RWPE2 (cell line): ENCODE measurements around the gene BTNL3.
"Not testable (repeated sequence)": the region's sequence is repeated elsewhere in the genome, so short reads cannot be mapped to it uniquely, and the experiment has no call there.

Experiments used
- ATAC-seq: fragments of 200-7000 bp; cut with Tn5 transposase; 3 replicates; pipeline ENCODE4 v1.9.1; 2021; ENCODE audit warnings: low read depth
- DNase-seq: peaks from one replicate; pipeline ENCODE4 v3.0.0-alpha.2; 2020; ENCODE audit warnings: low spot score
- H3K27ac ChIP-seq: fragments of 450-650 bp; 2 replicates; pipeline ENCODE4 v1.5.1; 2017; ENCODE audit warnings: mild to moderate bottlenecking; ENCODE audit not compliant: poor library complexity, severe bottlenecking
- H3K27me3 ChIP-seq: fragments of 250-450 bp; sonication (Bioruptor Pico); 2 replicates; pipeline ENCODE4 v1.5.1; 2021; ENCODE audit warnings: mild to moderate bottlenecking, moderate library complexity; ENCODE audit not compliant: insufficient read depth, poor library complexity, severe bottlenecking
- H3K36me3 ChIP-seq: fragments of 250-450 bp; sonication (Bioruptor Pico); 2 replicates; pipeline ENCODE4 v1.5.1; 2020; ENCODE audit warnings: low read depth, mild to moderate bottlenecking, moderate library complexity
- H3K4me1 ChIP-seq: fragments of 250-450 bp; sonication (Bioruptor Pico); 2 replicates; pipeline ENCODE4 v1.5.1; 2021; ENCODE audit warnings: mild to moderate bottlenecking, moderate library complexity; ENCODE audit not compliant: insufficient read depth, poor library complexity, severe bottlenecking
- H3K4me3 ChIP-seq: fragments of 250-450 bp; sonication (Bioruptor Pico); 2 replicates; pipeline ENCODE4 v1.5.1; 2021; ENCODE audit warnings: mild to moderate bottlenecking, moderate library complexity; ENCODE audit not compliant: severe bottlenecking
- H3K9me3 ChIP-seq: fragments of 250-450 bp; sonication (Bioruptor Pico); 2 replicates; pipeline ENCODE4 v1.5.1; 2021; ENCODE audit warnings: mild to moderate bottlenecking, moderate library complexity; ENCODE audit not compliant: severe bottlenecking
- CTCF ChIP-seq: fragments of 450-650 bp; IDR thresholded peaks from one replicate; pipeline ENCODE4 v1.5.1; 2017; ENCODE audit warnings: mild to moderate bottlenecking, moderate library complexity; ENCODE audit not compliant: poor library complexity, severe bottlenecking

BTNL3 gene

GRCh38 chr5:180990086-180990881 is 1.6 kb downstream of the BTNL3 start:
- peaks cover 3% of the 10 kb centered on the region for H3K27me3 ChIP-seq
- DNase-seq (no peak), ATAC-seq (no peak)
- no peak for TF ChIP-seq CTCF
- no peaks in the 10 kb centered on the region for H3K36me3 ChIP-seq
- no peak overlapping the region for H3K27ac ChIP-seq
- H3K9me3 ChIP-seq, result no peaks in the 10 kb centered on the region
- no peak overlapping the region for H3K4me3 ChIP-seq
- no peaks in the 10 kb centered on the region for H3K4me1 ChIP-seq

- no peaks in the 10 kb centered on the region for H3K4me1 ChIP-seq
- ATAC-seq (no peak), DNase-seq (no peak)
- no peak overlapping the region for H3K4me3 ChIP-seq
- H3K36me3 ChIP-seq, result no peaks in the 10 kb centered on the region
- TF ChIP-seq CTCF, result no peak
- peaks cover 3% of the 10 kb centered on the region for H3K27me3 ChIP-seq
- no peak overlapping the region for H3K27ac ChIP-seq
- no peaks in the 10 kb centered on the region for H3K9me3 ChIP-seq
Observed at GRCh38 chr5:180990882-180991242, 2.2 kb downstream of the BTNL3 start.

GRCh38 chr5:181001947-181002346 is 13.3 kb downstream of the BTNL3 start:
- Histone ChIP-seq H3K27me3 (peaks cover 9% of the 10 kb centered on the region), H3K36me3 (no peaks in the 10 kb centered on the region), H3K4me3 (no peak overlapping the region), H3K27ac (no peak overlapping the region), H3K4me1 (no peaks in the 10 kb centered on the region), H3K9me3 (no peaks in the 10 kb centered on the region)
- DNase-seq (no peak), ATAC-seq (no peak)
- TF ChIP-seq CTCF, result no peak

GRCh38 chr5:181005791-181006190 is 17.1 kb downstream of the BTNL3 start:
- Histone ChIP-seq H3K36me3 (no peaks in the 10 kb centered on the region), H3K9me3 (no peaks in the 10 kb centered on the region), H3K4me3 (no peak overlapping the region), H3K27ac (no peak overlapping the region), H3K27me3 (peaks cover 18% of the 10 kb centered on the region), H3K4me1 (no peaks in the 10 kb centered on the region)
- DNase-seq (no peak), ATAC-seq (no peak)
- no peak for TF ChIP-seq CTCF

GRCh38 chr5:181008136-181008535 is 19.5 kb downstream of the BTNL3 start:
- no peak overlapping the region for H3K27ac ChIP-seq
- DNase-seq, result no peak
- peaks cover 22% of the 10 kb centered on the region for H3K27me3 ChIP-seq
- H3K4me1 ChIP-seq, result no peaks in the 10 kb centered on the region
- no peaks in the 10 kb centered on the region for H3K9me3 ChIP-seq
- no peak for ATAC-seq
- H3K36me3 ChIP-seq, result no peaks in the 10 kb centered on the region
- TF ChIP-seq CTCF, result no peak
- no peak overlapping the region for H3K4me3 ChIP-seq

- not testable (repeated sequence) for DNase-seq, H3K4me3 ChIP-seq, ATAC-seq, H3K4me1 ChIP-seq, H3K27ac ChIP-seq, H3K9me3 ChIP-seq, H3K36me3 ChIP-seq
- H3K27me3 ChIP-seq, result peaks cover 22% of the 10 kb centered on the region
Observed at GRCh38 chr5:181010018-181010417, 21.4 kb downstream of the BTNL3 start.

GRCh38 chr5:181014654-181015053 is 26.0 kb downstream of the BTNL3 start:
- H3K27ac ChIP-seq, ATAC-seq, DNase-seq, H3K4me3 ChIP-seq, H3K9me3 ChIP-seq, H3K36me3 ChIP-seq, H3K4me1 ChIP-seq, H3K27me3 ChIP-seq: not testable (repeated sequence)
